GM12878 (cell line): ENCODE results near the gene TMEM217. TPM values are rescaled to one million over a fixed set of nuclear protein-coding genes. Genes with fewer than 3 reads are reported as not detected.

Experiments
- ASH2L ChIP-seq: fragments of 300-600, 200-600 bp; sonication (generic); IDR thresholded peaks from 2 replicates; pipeline ENCODE4 v1.6.1; 2017; ENCODE audit warnings: low read depth, mild to moderate bottlenecking, borderline replicate concordance
- EP300 ChIP-seq, 2 experiments: fragments of 150-350 bp in 1 of 2; IDR thresholded peaks; 2 replicates each; pipeline ENCODE4 v1.6.1; 2011 to 2012; ENCODE audit warnings: low read depth in 2 of 2, low read length in 2 of 2, borderline replicate concordance in 1 of 2, improper control_type of control experiment in 1 of 2, inconsistent platforms in 1 of 2; ENCODE audit not compliant: control insufficient read depth in 1 of 2
- MTA3 ChIP-seq: IDR thresholded peaks from 2 replicates; pipeline ENCODE4 v1.6.1; 2012; ENCODE audit warnings: low read length, inconsistent platforms, borderline replicate concordance
- POLR2A ChIP-seq: IDR thresholded peaks from 2 replicates; pipeline ENCODE4 v1.6.1; 2011; ENCODE audit warnings: low read depth, mild to moderate bottlenecking, low read length
- TCF3 ChIP-seq: IDR thresholded peaks from 2 replicates; pipeline ENCODE4 v1.6.1; 2012; ENCODE audit warnings: low read depth, mild to moderate bottlenecking, low read length, borderline replicate concordance; ENCODE audit not compliant: insufficient read depth
- polyA plus RNA-seq, 11 experiments: library from polyadenylated mRNA; depleted of rRNA in 4 of 11; unstranded in 6 of 11; stranded (reverse) in 5 of 11; fragments of >200 nt; fragmentation: Nextera tagmentation in 4 of 11; fragmentation: Illumina TruSeq in 1 of 11; extraction: Ambion mirVana in 4 of 11; extraction: Trizol in 1 of 11; gene quantifications; 1 replicate in 1 of 11; 2 replicates in 10 of 11; pipeline versions ENCODE4 v1.2.1 to v1.2.3, GENCODE V29; 2011 to 2016; ENCODE audit warnings: inconsistent platforms in 2 of 11, missing spikeins in 2 of 11, low read depth in 1 of 11
- total RNA-seq, 4 experiments: library from RNA; depleted of rRNA in 3 of 4; stranded (reverse); fragments of >200 nt in 3 of 4; fragmentation: Illumina TruSeq in 1 of 4; extraction: Trizol in 1 of 4; gene quantifications; 2 replicates each; pipeline versions ENCODE4 v1.2.1 to v1.2.3, GENCODE V29; 2013 to 2021
- TF ChIP-seq, protein P1 (sequence below): fragments of 450-650 bp; formaldehyde crosslinking; IDR thresholded peaks from 2 replicates; pipeline ENCODE4 v1.5.0; 2022; ENCODE audit warnings: mild to moderate bottlenecking, missing genetic modification characterization
- TF ChIP-seq, protein P2 (sequence below): IDR thresholded peaks from 2 replicates; pipeline ENCODE4 v1.6.1; 2011; ENCODE audit warnings: low read depth, low read length, improper control_type of control experiment, borderline replicate concordance

Gene TMEM217
- total and polyA plus RNA-seq, 10 of the 15 experiments (the other 5 are each of a cell fraction or from before 2014, with no cell fraction given): 1.3 to 4.5 (median 2.3) TPM

DNA sequence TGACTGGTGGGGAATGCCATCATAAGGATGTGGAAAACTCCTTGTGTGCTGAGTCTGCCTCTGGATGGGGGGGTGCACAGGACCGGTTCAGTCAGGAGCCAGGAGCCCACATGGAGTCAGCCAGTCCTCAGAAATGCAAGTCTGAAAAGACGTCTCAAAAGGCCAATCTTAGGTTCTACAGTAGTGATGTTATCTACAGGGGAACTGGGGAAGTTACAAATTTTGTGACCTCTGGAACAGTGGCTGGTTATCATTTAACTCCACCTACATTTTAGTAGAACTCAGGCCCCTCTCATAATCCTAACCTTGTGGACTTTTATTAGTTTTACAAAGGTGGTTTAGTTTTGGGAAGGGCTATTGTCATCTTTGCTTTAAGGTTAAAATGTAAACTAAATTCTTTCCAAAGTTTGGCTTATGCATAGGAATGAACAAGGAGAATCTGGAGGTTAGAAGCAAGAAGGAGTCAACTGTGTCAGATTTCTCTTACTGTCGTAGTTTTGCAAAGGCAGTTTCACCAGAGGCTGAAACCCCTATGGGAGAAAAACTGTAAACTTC is 14.1 kb downstream of the TMEM217 start (continued):
- TF ChIP-seq, protein P1, sequence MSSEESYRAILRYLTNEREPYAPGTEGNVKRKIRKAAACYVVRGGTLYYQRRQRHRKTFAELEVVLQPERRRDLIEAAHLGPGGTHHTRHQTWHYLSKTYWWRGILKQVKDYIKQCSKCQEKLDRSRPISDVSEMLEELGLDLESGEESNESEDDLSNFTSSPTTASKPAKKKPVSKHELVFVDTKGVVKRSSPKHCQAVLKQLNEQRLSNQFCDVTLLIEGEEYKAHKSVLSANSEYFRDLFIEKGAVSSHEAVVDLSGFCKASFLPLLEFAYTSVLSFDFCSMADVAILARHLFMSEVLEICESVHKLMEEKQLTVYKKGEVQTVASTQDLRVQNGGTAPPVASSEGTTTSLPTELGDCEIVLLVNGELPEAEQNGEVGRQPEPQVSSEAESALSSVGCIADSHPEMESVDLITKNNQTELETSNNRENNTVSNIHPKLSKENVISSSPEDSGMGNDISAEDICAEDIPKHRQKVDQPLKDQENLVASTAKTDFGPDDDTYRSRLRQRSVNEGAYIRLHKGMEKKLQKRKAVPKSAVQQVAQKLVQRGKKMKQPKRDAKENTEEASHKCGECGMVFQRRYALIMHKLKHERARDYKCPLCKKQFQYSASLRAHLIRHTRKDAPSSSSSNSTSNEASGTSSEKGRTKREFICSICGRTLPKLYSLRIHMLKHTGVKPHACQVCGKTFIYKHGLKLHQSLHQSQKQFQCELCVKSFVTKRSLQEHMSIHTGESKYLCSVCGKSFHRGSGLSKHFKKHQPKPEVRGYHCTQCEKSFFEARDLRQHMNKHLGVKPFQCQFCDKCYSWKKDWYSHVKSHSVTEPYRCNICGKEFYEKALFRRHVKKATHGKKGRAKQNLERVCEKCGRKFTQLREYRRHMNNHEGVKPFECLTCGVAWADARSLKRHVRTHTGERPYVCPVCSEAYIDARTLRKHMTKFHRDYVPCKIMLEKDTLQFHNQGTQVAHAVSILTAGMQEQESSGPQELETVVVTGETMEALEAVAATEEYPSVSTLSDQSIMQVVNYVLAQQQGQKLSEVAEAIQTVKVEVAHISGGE (CRISPR knock-in tag): no peak
- no peak for TF ChIP-seq ASH2L
- no peak for TF ChIP-seq TCF3
- TF ChIP-seq POLR2A: no peak
- TF ChIP-seq, protein P2, sequence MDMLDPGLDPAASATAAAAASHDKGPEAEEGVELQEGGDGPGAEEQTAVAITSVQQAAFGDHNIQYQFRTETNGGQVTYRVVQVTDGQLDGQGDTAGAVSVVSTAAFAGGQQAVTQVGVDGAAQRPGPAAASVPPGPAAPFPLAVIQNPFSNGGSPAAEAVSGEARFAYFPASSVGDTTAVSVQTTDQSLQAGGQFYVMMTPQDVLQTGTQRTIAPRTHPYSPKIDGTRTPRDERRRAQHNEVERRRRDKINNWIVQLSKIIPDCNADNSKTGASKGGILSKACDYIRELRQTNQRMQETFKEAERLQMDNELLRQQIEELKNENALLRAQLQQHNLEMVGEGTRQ: no peak
- no peak for TF ChIP-seq EP300 (IDR thresholded peaks at IDR 0.05; ENCODE audit: borderline replicate concordance in 1 of 2, control insufficient read depth in 1 of 2, low read depth in 2 of 2, low read length in 2 of 2)
- no peak for TF ChIP-seq MTA3
